GM12878 (cell line): ENCODE results near the gene GRHL1. TPM values are rescaled to one million over a fixed set of nuclear protein-coding genes. Genes with fewer than 3 reads are reported as not detected.

Source experiments
- ATAC-seq: fragments of 200-7000 bp; cut with Tn5 transposase; 3 replicates; pipeline ENCODE4 v1.9.1; 2020; ENCODE audit warnings: mild to moderate bottlenecking, moderate library complexity
- BruUV-seq: library from RNA; stranded (reverse); fragments of 400-500 nt; replicated peaks from 2 replicates; lab custom pipeline; 2021; lab: Mats Ljungman, UMichigan
- CTCF ChIA-PET: fragments of 300-600 bp; sonication (Branson Sonifier 250); formaldehyde crosslinking; extraction: SDS; loops from one replicate; lab custom pipeline; 2021; ENCODE audit warnings: inconsistent platforms; lab: Yijun Ruan, JAX
- POLR2A ChIA-PET: fragments of 350-600 bp; formaldehyde crosslinking; extraction: SDS; loops from one replicate; lab custom pipeline; 2021; ENCODE audit warnings: inconsistent platforms; lab: Charles Lee
- RAD21 ChIA-PET: fragments of 300-600 bp; sonication (Branson Sonifier 250); formaldehyde crosslinking; loops from one replicate; lab custom pipeline; 2023; ENCODE audit warnings: antibody characterized with exemption; ENCODE audit not compliant: unreplicated experiment; lab: Charles Lee
- SMC1A ChIA-PET: fragments of 300-600 bp; sonication (Branson Sonifier 250); formaldehyde crosslinking; loops from one replicate; lab custom pipeline; 2023; ENCODE audit not compliant: unreplicated experiment, uncharacterized antibody; lab: Charles Lee
- DNase-seq: peaks from one replicate; pipeline ENCODE4 v3.0.0-alpha.2; 2011; ENCODE audit warnings: low read depth, low spot score
- FAIRE-seq: peaks from 3 replicates; lab custom pipeline; 2011; peaks lifted over from hg19 to GRCh38; lab: Jason Lieb, UNC
- H2AFZ ChIP-seq: 2 replicates; pipeline ENCODE4 v1.6.0; 2011; ENCODE audit warnings: low read depth, low read length, control low read depth; ENCODE audit not compliant: control insufficient read depth
- H3K27ac ChIP-seq: 2 replicates; pipeline ENCODE4 v1.5.1; 2011; ENCODE audit warnings: control low read depth; ENCODE audit not compliant: control insufficient read depth, insufficient read depth
- H3K27me3 ChIP-seq, 2 experiments: replicated peaks in 1 of 2; 2 replicates each; pipeline versions ENCODE4 v1.6.0 to v1.6.1; 2011; ENCODE audit warnings: low read length in 1 of 2; ENCODE audit not compliant: control insufficient read depth in 2 of 2, insufficient read depth in 2 of 2
- H3K36me3 ChIP-seq, 2 experiments: 2 replicates each; pipeline ENCODE4 v1.5.1; 2011; ENCODE audit warnings: low read length in 1 of 2; ENCODE audit not compliant: control insufficient read depth in 2 of 2, insufficient read depth in 2 of 2
- H3K4me1 ChIP-seq: 2 replicates; pipeline ENCODE4 v1.6.1; 2011; ENCODE audit warnings: mild to moderate bottlenecking, low read length, moderate library complexity, mixed read lengths; ENCODE audit not compliant: control insufficient read depth, insufficient read depth
- H3K4me2 ChIP-seq: 2 replicates; pipeline ENCODE4 v1.6.0; 2011; ENCODE audit warnings: control low read depth; ENCODE audit not compliant: control insufficient read depth, insufficient read depth
- H3K4me3 ChIP-seq: fragments of 200-600 bp; sonication (generic); 2 replicates; pipeline ENCODE4 v1.5.1; 2016
- H3K79me2 ChIP-seq: 2 replicates; pipeline ENCODE4 v1.6.0; 2011; ENCODE audit warnings: low read length; ENCODE audit not compliant: control insufficient read depth, insufficient read depth
- H3K9ac ChIP-seq: 2 replicates; pipeline ENCODE4 v1.8.0; 2011; ENCODE audit warnings: low read length, control low read depth, mixed read lengths; ENCODE audit not compliant: control insufficient read depth, insufficient read depth
- H3K9me3 ChIP-seq: replicated peaks from 3 replicates; pipeline ENCODE4 v1.5.1; 2011; ENCODE audit warnings: mild to moderate bottlenecking, low read length; ENCODE audit not compliant: control insufficient read depth, insufficient read depth
- H4K20me1 ChIP-seq: 2 replicates; pipeline ENCODE4 v1.6.0; 2011; ENCODE audit not compliant: control insufficient read depth, insufficient read depth
- BACH1 ChIP-seq: fragments of 450-650 bp; IDR thresholded peaks from 2 replicates; pipeline ENCODE4 v1.6.1; 2017; ENCODE audit warnings: mild to moderate bottlenecking, borderline replicate concordance
- MEF2A ChIP-seq: IDR thresholded peaks from 2 replicates; pipeline ENCODE4 v1.6.1; 2011; ENCODE audit warnings: low read depth, mild to moderate bottlenecking, low read length, moderate library complexity; ENCODE audit not compliant: insufficient read depth
- NBN ChIP-seq: fragments of 450-650 bp; IDR thresholded peaks from 2 replicates; pipeline ENCODE4 v1.6.1; 2016
- NR2C2 ChIP-seq: IDR thresholded peaks from 2 replicates; pipeline ENCODE4 v1.6.1; 2011; ENCODE audit warnings: borderline replicate concordance, low read depth; ENCODE audit not compliant: control insufficient read depth, insufficient read length
- RELA ChIP-seq: fragments of 450-650 bp; IDR thresholded peaks from 2 replicates; pipeline ENCODE4 v1.8.0; 2014; ENCODE audit warnings: borderline replicate concordance; ENCODE audit not compliant: partially characterized antibody
- SIX5 ChIP-seq: IDR thresholded peaks from 2 replicates; pipeline ENCODE4 v1.6.1; 2011; ENCODE audit warnings: mild to moderate bottlenecking, low read depth, low read length, moderate library complexity; ENCODE audit not compliant: severe bottlenecking
- TCF12 ChIP-seq: IDR thresholded peaks from 2 replicates; pipeline ENCODE4 v1.6.1; 2011; ENCODE audit warnings: low read depth, mild to moderate bottlenecking, low read length
- ZSCAN29 ChIP-seq: fragments of 450-650 bp; IDR thresholded peaks from 2 replicates; pipeline ENCODE4 v1.6.1; 2017; ENCODE audit warnings: mild to moderate bottlenecking, moderate library complexity
- WGBS: methylation state at CpG from one replicate; pipeline ENCODE4 v1.1.6; 2016; ENCODE audit warnings: low lambda C conversion rate; ENCODE audit not compliant: insufficient replicate concordance, insufficient coverage; ENCODE audit errors: missing lambda C conversion rate; 5-methylcytosine and 5-hydroxymethylcytosine counted together
- in situ Hi-C: fragments of 300-500 bp; cut with MboI; formaldehyde crosslinking; loops from 9 replicates; pipeline ENCODE4 v1.14.3; 2018; ENCODE audit warnings: mixed read lengths
- intact Hi-C: fragments of 100-400 bp; cut with micrococcal nuclease; formaldehyde crosslinking; loops from one replicate; pipeline ENCODE4 v1.14.2; 2022; ENCODE audit not compliant: unreplicated experiment
- polyA plus RNA-seq, 11 experiments: library from polyadenylated mRNA; depleted of rRNA in 4 of 11; unstranded in 6 of 11; stranded (reverse) in 5 of 11; fragments of >200 nt; fragmentation: Nextera tagmentation in 4 of 11; fragmentation: Illumina TruSeq in 1 of 11; extraction: Ambion mirVana in 4 of 11; extraction: Trizol in 1 of 11; gene quantifications; 1 replicate in 1 of 11; 2 replicates in 10 of 11; pipeline versions ENCODE4 v1.2.1 to v1.2.3, GENCODE V29; 2011 to 2016; ENCODE audit warnings: inconsistent platforms in 2 of 11, missing spikeins in 2 of 11, low read depth in 1 of 11
- total RNA-seq, 4 experiments: library from RNA; depleted of rRNA in 3 of 4; stranded (reverse); fragments of >200 nt in 3 of 4; fragmentation: Illumina TruSeq in 1 of 4; extraction: Trizol in 1 of 4; gene quantifications; 2 replicates each; pipeline versions ENCODE4 v1.2.1 to v1.2.3, GENCODE V29; 2013 to 2021

GRHL1 gene
- total and polyA plus RNA-seq, 10 of the 15 experiments (the other 5 are each of a cell fraction or from before 2014, with no cell fraction given) = 0.09 to 0.81 (median 0.28) TPM; not detected in 1

- Histone ChIP-seq H3K79me2 (no peaks in the 10 kb centered on the region), H3K27me3 (no peaks in the 10 kb centered on the region), H2AFZ (no peak overlapping the region), H3K4me3 (no peak overlapping the region), H3K36me3 (no peaks in the 10 kb centered on the region), H3K9ac (no peak overlapping the region), H3K27ac (no peak overlapping the region), H3K9me3 (peaks cover 2% of the 10 kb centered on the region; the same call in 1 of the 3 replicates), H4K20me1 (no peaks in the 10 kb centered on the region), H3K4me1 (no peaks in the 10 kb centered on the region), H3K4me2 (no peak overlapping the region)
- DNase-seq (no peak), FAIRE-seq (no peak), ATAC-seq (no peak)
- ChIA-PET RAD21 (no interaction called here), POLR2A (no interaction called here), CTCF (no interaction called here), SMC1A (no interaction called here)
- no TSS peak for BruUV-seq
- TF ChIP-seq MEF2A (no peak), RELA (no peak), SIX5 (no peak), TCF12 (no peak), ZSCAN29 (no peak), NBN (no peak), NR2C2 (no peak), BACH1 (no peak)
- in situ Hi-C loops (no loop called here), intact Hi-C loops (no loop called here)
- WGBS = 85% methylated on average over 34 of the region's 36 CpGs
Measured at GRCh38 chr2:10009811-10010781, 58.6 kb downstream of the GRHL1 start.
